ENCODE measurements around the gene FOSL2.

FOSL2 gene

DNA sequence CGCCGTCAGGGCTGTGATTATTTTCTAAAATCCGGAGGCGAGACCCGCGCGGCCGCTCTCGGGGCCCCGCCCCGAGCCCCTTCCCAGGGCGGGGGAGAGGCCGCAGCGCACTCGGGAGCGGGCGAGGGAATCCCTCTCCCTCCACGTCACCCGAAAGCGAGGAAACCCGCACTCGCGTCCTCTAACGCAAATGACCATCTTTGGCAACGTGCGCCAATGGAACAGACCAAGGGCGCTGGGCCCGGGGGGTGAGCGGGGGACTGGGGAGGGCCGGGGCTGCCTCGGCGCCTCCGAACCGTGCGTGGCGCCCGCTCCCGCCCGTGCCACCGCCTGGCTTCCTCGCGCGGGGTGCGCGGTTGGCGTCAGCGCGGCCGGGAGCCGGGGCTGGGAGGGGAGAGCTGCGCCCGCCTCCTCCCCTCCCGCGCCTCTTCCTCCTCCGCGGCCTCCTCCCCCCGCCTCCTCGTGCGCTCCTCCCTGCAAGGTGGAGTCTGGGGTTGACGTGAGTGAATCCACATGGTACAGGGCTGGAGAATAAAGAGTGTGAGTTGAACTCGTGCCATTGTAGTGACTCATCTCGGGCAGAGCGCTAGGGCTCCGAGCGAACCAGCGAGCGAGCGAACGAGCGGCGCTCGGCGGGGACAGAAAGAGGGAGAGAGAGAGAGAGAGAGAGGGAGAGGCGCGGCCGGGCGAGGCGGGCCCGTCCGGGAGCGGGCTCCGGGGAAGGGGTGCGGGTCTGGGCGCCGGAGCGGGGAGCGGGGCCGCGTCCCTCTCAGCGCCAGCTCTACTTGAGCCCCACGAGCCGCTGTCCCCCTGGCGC, at the start of gene FOSL2:
Gene FOSL2 (plus strand): TSS at position 562 of the 817 bp plus-strand sequence. CDS start 863 bp downstream, outside the sequence.
- DNase-seq (ENCODE audit: low read depth): peak; percentile 100

DNA sequence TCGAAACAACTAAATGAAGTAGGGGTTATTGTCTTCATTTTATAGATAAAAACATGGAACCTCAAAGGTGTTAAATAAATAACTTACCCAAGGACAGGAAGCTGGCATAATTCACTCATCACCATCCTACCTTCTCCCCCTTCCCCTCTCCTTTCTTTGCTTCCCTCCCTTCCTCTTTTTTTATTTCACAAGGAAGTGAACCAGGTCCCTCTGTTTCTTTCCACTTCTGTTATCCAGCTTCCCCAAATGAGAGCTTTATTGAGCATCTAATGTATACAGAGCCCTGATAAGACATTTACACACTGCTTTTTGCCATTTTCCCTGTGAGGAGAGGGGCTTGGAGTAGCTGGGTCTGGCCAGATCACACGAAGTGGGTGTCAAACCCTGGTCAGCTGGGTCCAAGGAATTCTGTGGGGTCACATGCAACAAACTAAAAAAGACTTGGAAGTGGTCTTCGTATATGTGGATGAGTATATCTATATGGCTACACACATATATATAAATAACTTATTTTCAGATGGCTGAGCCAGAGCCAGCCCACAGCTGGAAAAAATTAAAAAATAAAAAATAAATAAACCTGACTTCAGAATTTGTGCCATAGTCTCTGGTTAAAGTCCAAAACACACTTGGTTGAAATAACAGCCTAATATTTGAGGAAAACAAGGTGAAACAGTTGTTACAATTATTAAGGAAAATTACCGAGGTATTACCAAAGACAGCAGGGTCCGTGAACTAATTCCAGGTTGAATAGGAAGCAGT, 49.3 kb upstream of the FOSL2 start:
- no peak for DNase-seq (ENCODE audit: low read depth)

DNA sequence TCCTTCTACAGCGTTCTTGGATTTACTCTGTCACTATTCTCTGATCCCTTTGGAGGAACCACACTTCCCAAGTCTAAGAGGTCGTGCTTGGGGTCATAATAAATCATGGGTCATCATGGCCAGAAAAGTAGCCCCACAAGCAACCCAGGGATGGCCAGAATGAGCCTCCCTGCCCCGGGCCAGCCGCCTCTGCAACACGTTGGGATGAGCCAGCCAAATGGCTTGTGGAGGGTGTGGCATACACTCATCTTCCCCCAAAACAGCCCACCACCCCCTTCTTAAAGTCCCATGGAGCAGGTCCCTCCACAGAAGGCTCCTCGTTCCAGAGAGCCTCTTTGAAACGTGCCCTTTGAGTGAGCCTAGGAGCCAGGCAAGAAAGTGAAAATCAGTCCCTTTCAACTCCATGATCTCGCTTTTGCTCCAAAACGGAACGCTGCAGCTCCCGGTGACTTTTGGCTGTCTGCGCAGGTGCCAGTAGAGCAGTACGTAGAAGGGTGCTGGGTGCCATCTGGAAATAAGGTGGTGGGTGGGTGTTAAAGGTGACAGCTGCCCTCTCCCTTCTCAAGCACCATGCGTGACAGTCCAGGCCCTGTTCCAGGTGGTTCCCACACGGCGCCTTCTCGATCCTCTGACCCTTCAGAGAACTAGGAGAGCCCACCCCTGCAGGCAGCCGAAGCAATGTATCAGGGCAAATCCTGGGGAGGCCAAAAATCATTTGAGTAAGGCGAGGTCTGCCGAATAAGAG, 48.5 kb upstream of the FOSL2 start:
- DNase-seq (ENCODE audit: low read depth): no peak

DNA sequence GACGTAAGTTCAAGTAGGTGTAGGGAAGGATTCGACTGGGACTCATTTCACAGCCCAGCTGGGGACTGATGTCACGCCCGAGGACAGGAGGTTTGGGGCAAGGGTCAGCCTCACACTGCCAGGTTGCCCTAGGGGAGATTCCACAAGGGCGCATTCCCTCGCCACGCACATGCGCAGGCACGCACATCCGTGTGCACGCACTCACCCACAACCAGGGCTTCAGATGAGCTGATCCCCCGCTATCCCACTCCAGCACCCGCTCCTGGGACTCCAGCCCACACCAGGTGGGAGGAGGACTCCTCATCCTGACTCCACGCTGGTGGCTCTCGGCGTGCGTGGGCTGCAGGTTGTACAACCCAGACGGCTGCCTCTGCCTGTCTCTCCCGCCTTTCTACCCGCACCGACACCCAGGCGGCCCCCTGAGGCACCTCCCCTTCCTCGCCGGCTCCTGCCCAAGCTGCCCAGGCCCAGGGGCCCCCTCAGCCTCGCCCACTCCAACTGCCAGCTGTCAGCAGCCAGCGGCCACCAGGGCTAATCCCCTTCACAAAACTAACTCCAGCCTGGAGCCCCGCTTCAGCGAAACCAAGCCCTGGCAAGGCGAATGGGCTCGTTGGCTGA, 47.8 kb upstream of the FOSL2 start:
- DNase-seq (ENCODE audit: low read depth): no peak

DNA sequence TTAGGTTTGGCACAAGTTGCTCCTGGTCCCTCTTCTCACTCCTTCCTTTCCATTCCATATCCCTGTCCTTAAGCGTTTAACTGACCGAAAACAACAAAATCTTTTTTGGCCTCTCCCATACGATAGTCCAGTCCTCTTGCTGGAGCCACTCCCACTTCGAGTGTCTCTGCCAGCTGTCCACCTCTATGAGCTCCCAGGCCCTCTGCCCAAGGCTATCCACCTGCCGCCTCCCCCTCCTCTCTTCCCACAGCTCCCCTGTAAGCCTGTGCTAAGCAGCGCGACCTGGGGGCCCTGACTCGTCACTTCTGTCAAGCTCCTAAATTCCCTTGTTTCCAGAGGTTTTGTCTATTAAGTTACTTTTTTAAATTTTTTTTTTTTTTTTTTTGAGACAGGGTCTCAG, 47.0 kb upstream of the FOSL2 start:
- DNase-seq (ENCODE audit: low read depth): no peak

DNA sequence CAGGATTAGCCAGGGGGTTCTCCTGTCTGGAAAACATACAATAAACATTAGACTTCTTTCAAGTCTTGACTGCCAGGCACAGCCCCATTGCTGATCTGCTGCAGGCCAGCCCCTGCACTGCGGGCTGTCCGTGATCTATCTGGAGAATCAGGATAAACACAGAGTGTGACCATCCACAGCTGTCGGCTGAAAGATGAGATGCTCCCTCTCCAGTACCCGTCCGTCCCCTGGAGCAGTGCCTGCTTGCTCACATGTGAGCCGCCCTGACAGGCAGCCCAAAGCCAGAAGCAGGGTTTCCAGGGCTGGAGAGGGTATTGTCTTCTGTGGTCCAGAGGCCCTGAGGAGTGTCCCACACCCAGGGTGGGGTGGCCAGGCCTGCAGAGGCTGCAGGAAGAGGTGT, 46.1 kb upstream of the FOSL2 start:
- no peak for DNase-seq (ENCODE audit: low read depth)

DNA sequence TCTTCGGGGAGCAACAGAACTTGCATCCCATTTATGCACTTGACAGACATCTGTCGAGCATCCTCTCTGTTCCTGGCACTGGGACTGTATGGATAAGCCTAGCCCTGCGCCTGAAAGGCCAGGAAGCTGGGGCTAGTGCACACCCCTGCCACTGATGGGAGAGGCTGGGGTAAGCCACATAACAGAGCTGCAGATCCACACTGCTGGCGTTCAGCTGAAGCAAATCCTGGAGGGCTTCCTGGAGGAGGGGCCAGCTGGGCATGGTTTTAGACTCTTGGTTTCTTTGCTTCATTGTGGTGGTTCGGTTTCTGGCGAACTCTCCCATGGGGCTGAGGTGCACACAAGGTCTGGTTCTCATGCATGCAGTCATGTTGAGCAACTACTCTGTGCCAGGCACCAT, 45.5 kb upstream of the FOSL2 start:
- no peak for DNase-seq (ENCODE audit: low read depth)

DNA sequence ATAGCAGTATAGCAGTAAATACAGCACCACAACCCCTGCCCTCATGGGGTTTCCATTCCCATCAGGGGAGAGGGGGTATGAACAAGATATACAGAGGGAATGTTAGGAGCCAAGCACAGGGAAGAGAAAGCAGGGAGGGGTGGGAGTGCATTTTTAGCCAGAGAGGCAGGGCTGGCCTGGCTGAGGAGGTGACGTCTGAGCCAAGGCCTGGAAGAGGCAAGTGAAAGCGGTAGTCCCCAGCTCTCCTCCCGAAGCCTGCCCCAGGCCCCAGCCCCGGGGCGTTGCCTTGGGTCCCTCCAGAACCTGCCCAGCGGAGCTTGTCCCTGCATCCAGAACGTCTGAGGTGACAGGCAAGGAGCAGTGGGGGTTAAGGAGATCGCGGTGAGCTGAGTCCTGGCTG, 45.1 kb upstream of the FOSL2 start:
- DNase-seq (ENCODE audit: low read depth): no peak

DNA sequence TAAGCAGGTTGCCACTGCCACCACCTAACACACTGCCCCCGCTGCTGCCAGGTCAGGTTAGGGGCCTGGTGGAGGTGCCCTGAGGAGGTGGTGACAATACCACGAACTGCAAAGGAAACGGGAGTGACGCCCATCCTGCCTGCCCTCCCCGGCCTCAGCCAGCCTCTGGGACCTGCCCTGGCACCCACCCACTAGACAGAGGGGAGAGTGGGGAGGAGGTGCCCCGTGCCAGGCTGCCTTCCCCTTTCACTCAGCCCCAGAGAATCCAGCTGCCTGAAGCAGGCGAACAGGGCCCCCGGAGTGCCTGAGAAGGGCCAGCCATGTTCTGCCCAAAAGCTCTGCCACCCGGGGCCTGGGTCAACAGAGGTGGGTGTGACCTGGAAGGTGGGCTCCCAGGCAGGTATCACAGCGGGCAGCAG, 44.5 kb upstream of the FOSL2 start:
- DNase-seq (ENCODE audit: low read depth): no peak

DNA sequence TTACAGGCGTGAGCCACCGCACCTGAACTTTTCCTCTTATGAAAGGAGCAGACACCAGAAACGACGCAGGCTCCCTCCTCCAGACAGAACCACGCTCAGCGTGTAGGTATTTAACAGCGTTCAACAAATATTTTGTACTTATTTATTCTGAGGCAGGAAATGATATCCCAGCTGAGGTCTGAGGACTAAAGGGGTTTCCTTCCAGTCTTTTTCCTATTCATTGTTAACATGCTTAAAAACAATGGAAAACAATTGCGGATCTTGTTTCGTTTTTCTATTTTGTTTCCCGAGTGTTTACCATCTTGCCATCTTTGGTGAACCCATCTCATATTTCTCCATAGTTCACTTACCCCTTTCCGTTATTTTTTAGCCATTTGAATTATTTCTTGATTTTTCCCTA, 43.7 kb upstream of the FOSL2 start:
- no peak for DNase-seq (ENCODE audit: low read depth)

DNA sequence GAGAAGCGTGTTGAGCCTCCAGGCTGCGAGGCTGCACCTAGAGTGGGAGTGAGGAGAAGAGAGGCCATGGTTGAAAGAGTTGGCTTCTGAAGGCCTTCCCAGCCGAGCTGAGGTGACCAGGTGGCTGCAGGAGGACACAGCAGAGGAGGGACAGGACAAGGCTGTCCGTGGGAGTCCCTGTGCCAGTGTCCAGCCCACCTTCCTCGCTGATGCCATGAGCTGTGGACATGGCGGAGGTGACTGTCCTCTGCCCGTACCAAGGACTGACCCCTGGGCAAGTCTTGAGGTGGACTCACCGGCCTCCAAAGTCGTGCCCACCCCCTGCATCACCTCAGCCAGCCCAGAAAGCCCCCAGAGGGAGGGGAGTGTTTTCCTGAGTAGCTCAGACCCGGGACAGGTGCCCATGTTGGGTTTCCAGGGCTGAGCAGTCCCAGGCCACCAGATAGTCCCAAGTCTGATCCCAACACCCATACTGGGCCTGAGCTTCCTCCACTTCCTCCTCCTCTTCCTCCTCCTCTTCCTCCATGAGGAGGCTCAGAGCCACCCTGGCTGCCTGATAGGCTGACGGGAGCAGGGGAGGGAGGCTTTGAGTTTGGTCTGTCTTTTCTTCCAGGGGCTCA, 43.0 kb upstream of the FOSL2 start:
- DNase-seq (ENCODE audit: low read depth): no peak

DNA sequence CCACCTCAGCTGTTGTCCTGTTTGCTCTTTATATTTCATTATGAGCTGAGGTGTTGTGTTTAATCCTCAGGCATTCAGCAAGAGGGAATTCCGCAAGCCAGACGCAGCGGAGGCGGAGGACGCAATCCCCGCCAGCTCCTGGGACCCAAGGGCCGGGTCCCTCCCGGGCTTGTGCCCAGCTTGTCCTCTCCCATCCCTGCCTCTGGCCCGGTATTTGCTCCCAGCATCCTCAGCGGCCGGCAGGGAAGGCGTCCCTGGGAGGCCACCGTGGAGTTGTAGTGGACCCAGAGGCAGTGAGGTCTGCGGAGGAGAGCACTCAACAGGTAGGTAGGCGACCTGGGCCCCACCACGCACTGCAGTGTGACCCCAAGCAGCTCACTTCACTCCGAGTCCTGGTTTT, 42.5 kb upstream of the FOSL2 start:
- no peak for DNase-seq (ENCODE audit: low read depth)

DNA sequence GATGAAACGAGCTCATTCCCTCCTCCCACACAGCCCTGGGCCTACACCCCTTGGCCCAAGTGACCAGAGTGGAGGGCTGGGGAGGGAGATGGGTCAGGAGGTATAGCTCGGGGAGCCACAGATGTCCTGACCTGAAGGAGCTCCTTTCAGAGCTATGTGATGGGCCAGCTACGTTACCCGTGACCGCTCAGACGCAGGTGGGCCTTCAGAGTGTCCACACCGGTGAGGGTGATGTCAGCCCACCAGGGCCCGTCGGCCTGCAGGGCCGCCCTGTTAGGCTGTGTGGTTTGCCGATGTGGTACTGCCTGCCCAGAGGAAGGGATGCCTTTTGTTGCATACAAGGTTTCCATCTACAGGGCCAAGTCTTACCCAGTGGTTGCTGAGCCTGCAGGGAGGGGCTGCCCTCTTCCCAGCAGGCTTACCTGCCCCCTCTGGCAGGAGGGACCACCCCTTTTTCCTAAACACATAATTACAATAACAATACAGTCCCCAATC, 41.8 kb upstream of the FOSL2 start:
- no peak for DNase-seq (ENCODE audit: low read depth)

DNA sequence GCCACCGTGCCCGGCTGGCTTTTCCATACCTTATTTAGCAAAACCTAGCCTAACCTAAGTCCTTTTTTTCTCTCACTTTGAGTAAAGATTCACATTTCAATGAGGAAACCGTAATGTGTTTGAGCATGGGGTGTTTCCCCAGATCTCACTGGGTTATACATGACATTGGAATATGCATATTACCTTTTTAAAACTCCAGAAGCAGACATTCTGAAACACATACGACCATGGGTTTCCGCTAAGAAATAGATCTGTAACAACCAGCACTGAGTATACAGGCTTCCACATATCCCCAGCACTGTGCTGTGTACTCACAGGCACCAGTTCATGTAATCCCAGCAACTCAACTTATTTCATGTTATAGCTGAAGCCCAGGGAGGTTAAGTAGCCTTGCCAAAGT, 41.0 kb upstream of the FOSL2 start:
- no peak for DNase-seq (ENCODE audit: low read depth)

DNA sequence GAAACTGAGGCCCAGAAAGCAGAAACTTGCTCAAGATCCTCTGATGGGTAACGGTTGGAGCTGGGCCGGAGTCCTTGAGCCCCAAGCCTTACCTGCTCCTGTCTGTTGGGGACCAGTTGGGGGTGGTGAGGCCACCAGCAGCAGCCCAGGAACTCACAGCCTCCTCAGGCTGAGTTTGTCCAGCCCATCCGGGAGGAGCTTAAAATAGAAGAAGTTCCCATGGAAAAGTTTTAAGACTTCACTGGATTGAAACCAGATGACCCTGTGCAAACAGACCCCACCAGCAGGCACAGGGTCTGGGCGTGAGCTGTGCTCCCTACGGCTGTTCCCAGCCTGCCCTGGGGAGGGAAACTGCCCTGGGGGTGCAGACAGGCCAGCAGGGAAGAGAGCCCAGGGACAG, 40.6 kb upstream of the FOSL2 start:
- DNase-seq (ENCODE audit: low read depth): no peak

DNA sequence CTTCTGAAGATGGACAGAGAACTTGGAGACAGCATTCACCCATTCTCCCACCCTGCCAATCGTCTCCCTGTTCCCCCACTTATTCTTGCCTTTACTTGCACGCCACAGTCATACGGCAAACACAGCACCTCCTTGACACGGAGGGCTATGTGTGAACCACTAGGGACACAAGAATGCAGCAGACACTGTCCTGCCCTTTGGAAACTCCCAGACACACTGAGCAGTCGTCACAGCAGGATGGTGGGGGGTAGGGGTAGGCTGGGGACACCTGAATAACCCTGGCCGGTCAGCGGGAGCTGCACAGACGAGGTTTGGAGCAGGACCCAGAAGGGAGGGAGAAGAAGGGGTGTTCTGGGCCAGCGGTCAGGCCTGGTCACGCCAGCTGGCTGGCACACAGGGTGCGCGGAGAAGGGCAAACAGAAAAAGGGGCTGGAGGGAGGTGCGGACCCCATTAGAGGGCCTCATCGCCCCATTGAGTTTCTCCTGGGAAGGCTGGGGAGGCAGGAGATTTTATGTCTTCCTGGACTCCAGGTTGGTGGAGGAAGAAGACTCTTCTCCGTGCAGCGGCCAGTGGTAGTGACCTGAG, 40.0 kb upstream of the FOSL2 start:
- DNase-seq (ENCODE audit: low read depth): no peak

DNA sequence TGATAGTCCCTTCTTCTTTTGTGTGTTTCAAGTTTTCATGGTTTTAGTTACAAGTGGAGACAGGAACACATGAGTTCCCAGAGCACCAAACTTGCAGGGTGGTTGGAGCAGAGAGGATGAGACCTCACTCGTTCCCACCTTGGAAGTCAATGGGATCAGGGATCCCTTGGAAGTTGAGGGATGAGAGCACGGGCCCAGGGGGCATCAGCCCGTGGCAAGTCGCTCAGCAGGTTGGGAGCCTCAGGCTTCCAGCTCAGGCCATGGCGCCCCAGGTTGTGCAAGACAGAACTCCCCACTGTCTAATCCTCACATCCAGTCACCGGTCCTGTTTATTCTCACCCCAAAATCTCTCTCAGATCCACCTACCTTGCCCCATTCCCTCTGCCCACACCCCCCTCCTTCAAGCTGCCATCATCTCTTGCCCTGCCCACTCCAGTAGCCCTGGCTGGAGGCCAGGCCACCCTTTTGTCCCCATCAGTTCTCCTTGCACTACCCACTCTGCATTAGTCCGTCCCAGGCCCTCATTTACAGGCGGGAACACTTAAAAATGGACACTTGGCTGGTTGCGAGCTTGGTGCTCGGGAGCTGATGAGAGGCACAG, 37.6 kb upstream of the FOSL2 start:
- no peak for DNase-seq (ENCODE audit: low read depth)

DNA sequence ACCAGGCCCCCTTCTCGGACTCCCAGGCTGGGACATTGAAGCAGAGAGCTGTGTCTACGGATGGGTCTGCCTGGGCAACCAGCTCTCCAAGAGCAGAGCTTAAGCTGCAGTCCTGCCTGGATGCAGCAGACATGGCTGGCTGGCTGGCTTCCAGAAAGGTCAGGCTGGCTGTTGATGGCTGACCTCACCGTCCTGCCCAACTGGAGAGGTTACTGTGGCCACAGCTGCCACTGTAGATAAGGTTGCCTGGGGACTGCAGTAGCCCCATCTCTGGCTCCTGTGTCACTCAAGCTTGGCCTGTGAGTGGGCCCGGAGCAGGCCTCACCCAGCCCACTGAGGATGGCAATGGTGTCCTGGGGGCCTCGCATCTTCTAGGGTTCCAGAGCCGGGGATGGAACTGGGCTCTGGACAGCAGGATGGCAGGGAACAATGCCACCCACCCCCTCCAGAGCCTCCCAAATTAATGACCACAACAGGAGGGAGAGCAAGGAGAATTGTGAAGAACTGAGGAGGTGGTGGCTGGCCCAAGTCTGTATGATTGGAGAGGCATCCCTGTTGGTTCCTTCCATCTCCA, 37.0 kb upstream of the FOSL2 start:
- no peak for DNase-seq (ENCODE audit: low read depth)

DNA sequence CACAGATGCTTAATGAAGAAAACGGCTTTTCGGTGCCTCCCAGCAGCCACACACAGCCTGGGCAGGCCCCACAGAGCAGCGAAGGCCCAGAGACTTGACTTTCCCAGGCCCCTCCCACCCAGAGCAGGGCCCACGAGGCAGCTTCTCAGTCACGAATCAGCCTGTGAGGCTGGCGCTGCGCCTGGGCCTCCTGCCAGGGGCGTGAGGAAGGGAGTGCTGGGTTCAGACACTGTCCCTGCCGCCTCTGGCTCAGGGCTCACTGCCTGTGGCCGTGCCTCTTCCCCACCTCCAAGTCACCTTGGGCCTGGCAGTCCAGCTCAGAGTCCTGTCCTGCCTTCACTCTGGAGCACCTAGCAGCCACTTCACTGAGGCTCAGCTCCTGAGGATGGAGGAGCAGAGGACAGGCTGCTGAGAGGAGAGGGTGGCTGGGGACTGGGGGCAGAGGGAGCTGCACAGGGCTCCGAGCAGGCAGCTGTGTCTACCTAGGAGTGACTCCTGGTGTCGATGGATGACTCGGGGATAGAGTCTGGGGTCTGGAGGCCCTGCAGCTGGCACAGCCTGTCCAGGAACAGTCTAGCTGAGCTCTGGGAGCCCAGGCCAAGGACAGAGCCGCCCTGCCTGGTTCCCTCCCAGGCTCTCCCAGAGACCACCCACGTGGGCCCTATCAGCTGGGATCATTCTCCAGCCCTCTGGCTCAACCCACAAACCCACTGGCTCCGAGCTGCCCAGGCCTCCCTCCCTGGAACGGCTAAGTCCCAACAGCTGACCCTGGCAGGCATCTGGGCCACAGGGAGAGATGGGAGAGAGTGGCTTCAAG, 36.4 kb upstream of the FOSL2 start:
- DNase-seq (ENCODE audit: low read depth): peak; percentile 68

DNA sequence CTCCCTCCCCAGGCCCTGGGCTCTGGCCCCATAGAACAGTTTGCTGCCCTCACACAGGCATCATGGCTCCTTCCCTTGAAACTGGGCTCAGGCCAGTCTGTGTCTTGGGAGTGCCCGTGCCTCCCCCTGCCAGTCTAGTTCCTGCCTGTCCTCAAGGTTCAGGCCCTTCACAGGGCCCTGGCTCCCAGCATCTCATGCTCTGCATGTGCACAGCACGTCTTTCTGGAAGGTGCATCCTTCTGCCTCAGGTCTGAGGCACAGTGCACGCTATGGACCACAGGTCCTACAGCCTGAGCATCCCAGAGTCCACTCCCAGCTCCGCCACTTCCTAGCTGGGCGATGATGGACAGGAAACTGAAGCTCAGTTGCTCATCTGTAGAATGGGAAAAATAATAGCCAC, 35.6 kb upstream of the FOSL2 start:
- no peak for DNase-seq (ENCODE audit: low read depth)

Data from amniotic epithelial cell (primary cell).